Endothelial cell of umbilical vein (primary cell): ENCODE results near the gene SLC12A8. TPM values are rescaled to one million over a fixed set of nuclear protein-coding genes. Genes with fewer than 3 reads are reported as not detected.

Source experiments
- BruUV-seq: library from RNA; stranded (reverse); fragments of 400-500 nt; replicated peaks from 2 replicates; lab custom pipeline; 2021; lab: Mats Ljungman, UMichigan
- CTCF ChIA-PET: fragments of 300-600, 350-600 bp; sonication (Branson Sonifier 250); formaldehyde crosslinking; loops from one replicate; lab custom pipeline; 2021; ENCODE audit warnings: antibody characterized with exemption, inconsistent platforms; lab: Charles Lee
- POLR2A ChIA-PET: fragments of 300-600, 350-600 bp; sonication (Branson Sonifier 250); formaldehyde crosslinking; loops from one replicate; lab custom pipeline; 2021; ENCODE audit warnings: antibody characterized with exemption, inconsistent platforms; lab: Charles Lee
- DNase-seq: peaks from one replicate; pipeline ENCODE4 v3.0.0-alpha.2; 2011; ENCODE audit warnings: low read depth, low spot score
- FAIRE-seq: peaks from 2 replicates; lab custom pipeline; 2011; peaks lifted over from hg19 to GRCh38; lab: Jason Lieb, UNC
- H2AFZ ChIP-seq: 2 replicates; pipeline ENCODE4 v1.6.0; 2012; ENCODE audit warnings: low read depth, low read length, control low read depth, inconsistent platforms
- H3K27ac ChIP-seq: 2 replicates; pipeline ENCODE4 v1.5.1; 2011; ENCODE audit warnings: low read depth, mild to moderate bottlenecking, control low read depth, low read length, moderate library complexity; ENCODE audit not compliant: insufficient read depth
- H3K27me3 ChIP-seq, 2 experiments: 2 replicates each; pipeline versions ENCODE4 v1.6.0 to v1.6.1; 2011; ENCODE audit warnings: low read length in 2 of 2, mixed read lengths in 1 of 2; ENCODE audit not compliant: control insufficient read depth in 2 of 2, insufficient read depth in 2 of 2
- H3K36me3 ChIP-seq, 2 experiments: 2 replicates in 1 of 2; 3 replicates in 1 of 2; pipeline ENCODE4 v1.5.1; 2011; ENCODE audit warnings: low read length in 2 of 2, mild to moderate bottlenecking in 1 of 2, moderate library complexity in 1 of 2; ENCODE audit not compliant: control insufficient read depth in 2 of 2, insufficient read depth in 2 of 2; ENCODE audit errors: extremely low read depth in 1 of 2
- H3K4me1 ChIP-seq: 3 replicates; pipeline ENCODE4 v1.5.1; 2011; ENCODE audit warnings: mild to moderate bottlenecking, low read length; ENCODE audit not compliant: control insufficient read depth, insufficient read depth; ENCODE audit errors: extremely low read depth
- H3K4me2 ChIP-seq: 2 replicates; pipeline ENCODE4 v1.6.1; 2011; ENCODE audit warnings: low read length, control low read depth, mixed read lengths; ENCODE audit not compliant: insufficient read depth
- H3K4me3 ChIP-seq, 3 experiments: fragments of 200-600 bp in 1 of 3; sonication (generic), shearing (Covaris generic) in 1 of 3; replicated peaks in 1 of 3; 2 replicates each; pipeline ENCODE4 v1.5.1; 2011 to 2016; ENCODE audit warnings: control low read depth in 3 of 3, low read length in 3 of 3, mild to moderate bottlenecking in 2 of 3, inconsistent platforms in 1 of 3, low read depth in 1 of 3, moderate library complexity in 1 of 3; ENCODE audit not compliant: insufficient read depth in 1 of 3
- H3K79me2 ChIP-seq: 2 replicates; pipeline ENCODE4 v1.6.0; 2012; ENCODE audit warnings: low read length, inconsistent platforms; ENCODE audit not compliant: control insufficient read depth, insufficient read depth
- H3K9ac ChIP-seq: replicated peaks from 2 replicates; pipeline ENCODE3; 2011; ENCODE audit warnings: low read length, control low read depth; ENCODE audit not compliant: insufficient read depth; ENCODE audit errors: extremely low read depth
- H3K9me1 ChIP-seq: replicated peaks from 3 replicates; pipeline ENCODE4 v1.6.0; 2011; ENCODE audit warnings: mild to moderate bottlenecking, low read length; ENCODE audit not compliant: control insufficient read depth, insufficient read depth; ENCODE audit errors: extremely low read depth
- H3K9me3 ChIP-seq: replicated peaks from 2 replicates; pipeline ENCODE4 v1.5.1; 2012; ENCODE audit warnings: low read length, inconsistent platforms; ENCODE audit not compliant: control insufficient read depth, insufficient read depth
- H4K20me1 ChIP-seq: replicated peaks from 2 replicates; pipeline ENCODE3; 2011; ENCODE audit warnings: mild to moderate bottlenecking, low read length; ENCODE audit not compliant: control insufficient read depth, insufficient read depth; ENCODE audit errors: extremely low read depth
- EZH2 ChIP-seq: IDR thresholded peaks from 2 replicates; pipeline ENCODE4 v1.6.1; 2012; ENCODE audit warnings: borderline replicate concordance, low read depth, mild to moderate bottlenecking, moderate library complexity, low read length, inconsistent platforms; ENCODE audit not compliant: severe bottlenecking
- FOS ChIP-seq: IDR thresholded peaks from 2 replicates; pipeline ENCODE4 v1.6.1; 2011; ENCODE audit warnings: mild to moderate bottlenecking, low read length, moderate library complexity, borderline replicate concordance; ENCODE audit not compliant: insufficient read depth
- GATA2 ChIP-seq: IDR thresholded peaks from 2 replicates; pipeline ENCODE4 v1.7.0; 2011; ENCODE audit warnings: low read depth, mild to moderate bottlenecking, moderate library complexity, mixed read lengths, low read length; ENCODE audit not compliant: insufficient read length, insufficient read depth
- JUN ChIP-seq: IDR thresholded peaks from 2 replicates; pipeline ENCODE4 v1.6.1; 2011; ENCODE audit warnings: borderline replicate concordance, low read depth; ENCODE audit not compliant: insufficient read length, insufficient read depth
- MYC ChIP-seq: IDR thresholded peaks from one replicate; pipeline ENCODE4 v1.6.1; 2011; ENCODE audit warnings: mild to moderate bottlenecking, low read depth, low read length
- POLR2A ChIP-seq: IDR thresholded peaks from 2 replicates; pipeline ENCODE4 v1.6.1; 2012; ENCODE audit warnings: low read depth, mild to moderate bottlenecking, control low read depth, low read length
- POLR2AphosphoS5 ChIP-seq: IDR thresholded peaks from 2 replicates; pipeline ENCODE4 v1.6.1; 2012; ENCODE audit warnings: low read depth, mild to moderate bottlenecking, control low read depth, low read length, moderate library complexity; ENCODE audit not compliant: insufficient read depth
- dilution Hi-C: fragments of 300-500 bp; cut with MboI; formaldehyde crosslinking; loops from one replicate; pipeline ENCODE4 v1.15.0; 2019; ENCODE audit warnings: low sequenced_read_pairs; ENCODE audit not compliant: extremely low pct_ligation_motif_present
- intact Hi-C: fragments of 100-400 bp; cut with micrococcal nuclease; formaldehyde crosslinking; loops from one replicate; pipeline ENCODE4 v1.10.0; 2022
- polyA plus RNA-seq, 4 experiments: library from polyadenylated mRNA; depleted of rRNA in 3 of 4; stranded (reverse) in 3 of 4; unstranded in 1 of 4; fragments of >200 nt; gene quantifications; 2 replicates each; pipeline versions ENCODE4 v1.2.1 to v1.2.3, GENCODE V29; 2011 to 2012; ENCODE audit warnings: missing spikeins in 1 of 4
- total RNA-seq: library from RNA; stranded (reverse); gene quantifications from 2 replicates; pipeline ENCODE4 v1.2.3, GENCODE V29; 2021
- TF ChIP-seq, protein P1 (sequence below): IDR thresholded peaks from 2 replicates; pipeline ENCODE4 v1.6.1; 2011; ENCODE audit not compliant: insufficient read depth, insufficient read length
- TF ChIP-seq, protein P2 (sequence below), 2 donors: IDR thresholded peaks; 1 replicate in 1 of 2; 2 replicates in 1 of 2; pipeline ENCODE4 v1.5.1; 2011; ENCODE audit warnings: low read length in 2 of 2, mild to moderate bottlenecking in 2 of 2, moderate library complexity in 2 of 2, control low read depth in 1 of 2, inconsistent platforms in 1 of 2, low read depth in 1 of 2; ENCODE audit not compliant: insufficient read depth in 1 of 2; ENCODE audit errors: extremely low read depth in 1 of 2

The SLC12A8 gene
- total and polyA plus RNA-seq, 2 donors (not counting 3 experiments of a cell fraction or from before 2014, with no cell fraction given) = 0.86 to 0.90 TPM

DNA sequence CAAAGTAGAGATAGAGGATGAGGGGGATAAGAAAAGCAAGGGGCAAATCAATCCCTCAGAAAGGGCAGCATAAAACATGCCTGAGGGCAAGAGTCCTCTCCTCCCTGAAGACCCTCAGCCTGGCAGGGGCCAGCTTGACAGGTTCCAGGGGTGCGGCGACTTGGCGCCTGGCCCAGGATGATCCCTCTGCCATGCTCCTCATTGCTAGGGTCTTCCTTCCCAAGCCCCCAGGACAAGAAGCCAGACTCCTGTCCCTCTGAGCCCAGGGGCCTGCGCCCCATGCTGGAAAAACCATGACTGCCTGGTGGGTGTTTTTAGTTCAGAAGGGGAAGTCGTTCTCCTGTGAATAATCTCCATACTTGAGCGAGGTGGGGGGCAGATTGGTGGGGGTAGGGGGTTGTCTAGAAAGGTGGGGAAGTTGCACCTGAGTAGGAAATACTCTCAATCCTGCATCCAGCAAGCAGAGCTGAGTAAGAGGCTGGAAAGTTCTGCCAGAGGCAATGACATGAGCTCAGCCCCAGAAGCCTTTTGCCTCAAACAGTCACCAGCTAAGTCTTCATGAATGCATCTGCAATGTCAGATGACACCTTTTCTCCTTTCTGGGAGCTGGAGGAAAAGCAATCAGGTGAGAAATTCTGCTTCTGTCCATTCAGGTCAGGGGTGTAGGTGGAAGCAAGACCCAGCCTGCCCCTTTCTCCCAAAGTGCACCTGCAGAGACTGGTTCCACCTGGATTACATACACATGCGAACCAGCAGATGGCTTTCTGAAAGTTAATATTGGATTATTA, 18.3 kb downstream of the SLC12A8 start:
- no peak for TF ChIP-seq JUN
- no peak for TF ChIP-seq FOS
- no peak for TF ChIP-seq POLR2AphosphoS5
- TF ChIP-seq EZH2 = no peak
- no peak for TF ChIP-seq MYC
- no peak for TF ChIP-seq GATA2
- TF ChIP-seq, protein P1, sequence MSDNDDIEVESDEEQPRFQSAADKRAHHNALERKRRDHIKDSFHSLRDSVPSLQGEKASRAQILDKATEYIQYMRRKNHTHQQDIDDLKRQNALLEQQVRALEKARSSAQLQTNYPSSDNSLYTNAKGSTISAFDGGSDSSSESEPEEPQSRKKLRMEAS = no peak
- TF ChIP-seq, protein P2, sequence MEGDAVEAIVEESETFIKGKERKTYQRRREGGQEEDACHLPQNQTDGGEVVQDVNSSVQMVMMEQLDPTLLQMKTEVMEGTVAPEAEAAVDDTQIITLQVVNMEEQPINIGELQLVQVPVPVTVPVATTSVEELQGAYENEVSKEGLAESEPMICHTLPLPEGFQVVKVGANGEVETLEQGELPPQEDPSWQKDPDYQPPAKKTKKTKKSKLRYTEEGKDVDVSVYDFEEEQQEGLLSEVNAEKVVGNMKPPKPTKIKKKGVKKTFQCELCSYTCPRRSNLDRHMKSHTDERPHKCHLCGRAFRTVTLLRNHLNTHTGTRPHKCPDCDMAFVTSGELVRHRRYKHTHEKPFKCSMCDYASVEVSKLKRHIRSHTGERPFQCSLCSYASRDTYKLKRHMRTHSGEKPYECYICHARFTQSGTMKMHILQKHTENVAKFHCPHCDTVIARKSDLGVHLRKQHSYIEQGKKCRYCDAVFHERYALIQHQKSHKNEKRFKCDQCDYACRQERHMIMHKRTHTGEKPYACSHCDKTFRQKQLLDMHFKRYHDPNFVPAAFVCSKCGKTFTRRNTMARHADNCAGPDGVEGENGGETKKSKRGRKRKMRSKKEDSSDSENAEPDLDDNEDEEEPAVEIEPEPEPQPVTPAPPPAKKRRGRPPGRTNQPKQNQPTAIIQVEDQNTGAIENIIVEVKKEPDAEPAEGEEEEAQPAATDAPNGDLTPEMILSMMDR (IDR thresholded peaks at IDR 0.05; ENCODE audit: extremely low read depth in 1 of 2, insufficient read depth in 1 of 2, low read depth in 1 of 2, low read length in 2 of 2) = no peak
- TF ChIP-seq POLR2A = no peak
- no peak for DNase-seq
- Histone ChIP-seq H2AFZ (no peak overlapping the region), H3K4me2 (no peak overlapping the region), H3K79me2 (no peaks in the 10 kb centered on the region), H3K9me3 (no peaks in the 10 kb centered on the region), H3K27me3 (peaks cover 3 to 12% of the 10 kb centered on the region in 2 experiments), H3K4me3 (no peak overlapping the region), H3K27ac (no peak overlapping the region), H3K36me3 (no peaks in the 10 kb centered on the region), H3K4me1 (no peaks in the 10 kb centered on the region), H3K9ac (no peak overlapping the region), H3K9me1 (no peaks in the 10 kb centered on the region), H4K20me1 (no peaks in the 10 kb centered on the region)
- intact Hi-C loops (no loop called here), dilution Hi-C loops (no loop called here)
- FAIRE-seq = no peak
- ChIA-PET CTCF (interaction anchor here (0.9 to 1.2 kb wide), 2 partner anchors 244 to 505 kb away, joined by 3 read pairs; no protein-coding TSS in a partner anchor), POLR2A (no interaction called here)
- no TSS peak for BruUV-seq
